ENCODE measurements around the gene TSPAN5. TPM values are rescaled to one million over a fixed set of nuclear protein-coding genes. Genes with fewer than 3 reads are reported as not detected.

Gene TSPAN5
- total and polyA plus RNA-seq, 9 of the 15 experiments (the other 6 are each of a cell fraction or from before 2014, with no cell fraction given): 0.58 to 6.6 (median 0.73) TPM

GRCh38 chr4:98467627-98468072, 190.8 kb downstream of the TSPAN5 start (continued):
- TF ChIP-seq, protein P1, sequence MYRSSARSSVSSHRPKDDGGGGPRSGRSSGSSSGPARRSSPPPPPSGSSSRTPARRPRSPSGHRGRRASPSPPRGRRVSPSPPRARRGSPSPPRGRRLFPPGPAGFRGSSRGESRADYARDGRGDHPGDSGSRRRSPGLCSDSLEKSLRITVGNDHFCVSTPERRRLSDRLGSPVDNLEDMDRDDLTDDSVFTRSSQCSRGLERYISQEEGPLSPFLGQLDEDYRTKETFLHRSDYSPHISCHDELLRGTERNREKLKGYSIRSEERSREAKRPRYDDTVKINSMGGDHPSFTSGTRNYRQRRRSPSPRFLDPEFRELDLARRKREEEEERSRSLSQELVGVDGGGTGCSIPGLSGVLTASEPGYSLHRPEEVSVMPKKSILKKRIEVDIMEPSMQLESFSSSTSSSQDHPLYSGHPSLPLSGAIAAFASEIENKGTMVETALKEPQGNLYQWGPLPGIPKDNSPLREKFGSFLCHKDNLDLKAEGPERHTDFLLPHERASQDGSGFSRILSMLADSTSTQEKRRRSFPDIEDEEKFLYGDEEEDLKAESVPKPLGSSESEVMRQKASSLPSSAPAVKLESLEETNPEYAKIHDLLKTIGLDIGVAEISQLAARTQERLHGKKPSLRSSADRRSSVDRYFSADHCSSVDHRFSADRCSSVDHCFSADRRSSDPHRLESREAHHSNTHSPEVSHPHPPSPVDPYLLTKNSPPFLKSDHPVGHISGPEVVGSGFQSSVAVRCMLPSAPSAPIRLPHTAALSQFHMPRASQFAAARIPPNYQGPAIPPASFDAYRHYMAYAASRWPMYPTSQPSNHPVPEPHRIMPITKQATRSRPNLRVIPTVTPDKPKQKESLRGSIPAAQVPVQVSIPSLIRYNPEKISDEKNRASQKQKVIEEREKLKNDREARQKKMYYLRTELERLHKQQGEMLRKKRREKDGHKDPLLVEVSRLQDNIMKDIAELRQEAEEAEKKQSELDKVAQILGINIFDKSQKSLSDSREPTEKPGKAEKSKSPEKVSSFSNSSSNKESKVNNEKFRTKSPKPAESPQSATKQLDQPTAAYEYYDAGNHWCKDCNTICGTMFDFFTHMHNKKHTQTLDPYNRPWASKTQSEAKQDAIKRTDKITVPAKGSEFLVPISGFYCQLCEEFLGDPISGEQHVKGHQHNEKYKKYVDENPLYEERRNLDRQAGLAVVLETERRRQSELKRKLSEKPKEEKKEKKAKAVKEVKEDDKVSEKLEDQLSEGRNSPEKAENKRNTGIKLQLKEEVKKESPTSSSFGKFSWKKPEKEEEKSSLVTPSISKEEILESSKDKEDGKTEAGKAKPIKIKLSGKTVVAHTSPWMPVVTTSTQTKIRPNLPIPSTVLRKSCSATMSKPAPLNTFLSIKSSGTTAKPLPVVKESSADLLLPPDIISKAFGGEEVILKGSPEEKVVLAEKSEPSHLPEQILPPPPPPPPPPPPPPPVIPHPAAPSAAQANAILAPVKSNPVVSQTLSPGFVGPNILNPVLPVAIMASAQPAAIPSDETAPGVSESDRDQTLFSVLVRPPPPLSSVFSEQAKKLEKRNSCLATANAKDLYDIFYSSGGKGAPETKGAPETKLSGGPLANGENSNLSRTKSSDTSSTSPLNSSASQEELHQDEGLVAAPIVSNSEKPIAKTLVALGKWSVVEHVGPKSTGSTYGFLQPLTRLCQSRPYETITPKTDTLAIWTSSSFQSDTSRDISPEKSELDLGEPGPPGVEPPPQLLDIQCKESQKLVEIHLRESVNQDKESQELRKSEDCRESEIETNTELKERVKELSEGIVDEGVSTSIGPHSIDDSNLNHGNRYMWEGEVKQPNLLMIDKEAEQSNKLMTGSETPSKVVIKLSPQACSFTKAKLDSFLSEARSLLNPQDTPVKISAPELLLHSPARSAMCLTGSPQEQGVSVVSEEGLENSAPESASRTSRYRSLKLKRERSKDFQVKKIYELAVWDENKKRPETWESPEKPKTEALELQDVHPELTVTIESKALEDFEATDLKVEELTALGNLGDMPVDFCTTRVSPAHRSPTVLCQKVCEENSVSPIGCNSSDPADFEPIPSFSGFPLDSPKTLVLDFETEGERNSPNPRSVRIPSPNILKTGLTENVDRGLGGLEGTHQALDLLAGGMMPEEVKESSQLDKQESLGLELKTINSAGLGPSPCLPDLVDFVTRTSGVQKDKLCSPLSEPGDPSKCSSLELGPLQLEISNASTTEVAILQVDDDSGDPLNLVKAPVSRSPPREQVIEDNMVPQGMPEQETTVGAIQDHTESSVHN (IDR thresholded peaks at IDR 0.05; ENCODE audit: borderline replicate concordance in 1 of 2, low read depth in 1 of 2): no peak
- peak; percentile 51; the same call in 1 of the 2 replicates for TF ChIP-seq CTBP1 (IDR thresholded peaks at IDR 0.05; ENCODE audit: borderline replicate concordance)
- no peak for TF ChIP-seq ZNF121 (CRISPR knock-in tag; conservative IDR thresholded peaks at IDR 0.05)
- TF ChIP-seq, protein P2, sequence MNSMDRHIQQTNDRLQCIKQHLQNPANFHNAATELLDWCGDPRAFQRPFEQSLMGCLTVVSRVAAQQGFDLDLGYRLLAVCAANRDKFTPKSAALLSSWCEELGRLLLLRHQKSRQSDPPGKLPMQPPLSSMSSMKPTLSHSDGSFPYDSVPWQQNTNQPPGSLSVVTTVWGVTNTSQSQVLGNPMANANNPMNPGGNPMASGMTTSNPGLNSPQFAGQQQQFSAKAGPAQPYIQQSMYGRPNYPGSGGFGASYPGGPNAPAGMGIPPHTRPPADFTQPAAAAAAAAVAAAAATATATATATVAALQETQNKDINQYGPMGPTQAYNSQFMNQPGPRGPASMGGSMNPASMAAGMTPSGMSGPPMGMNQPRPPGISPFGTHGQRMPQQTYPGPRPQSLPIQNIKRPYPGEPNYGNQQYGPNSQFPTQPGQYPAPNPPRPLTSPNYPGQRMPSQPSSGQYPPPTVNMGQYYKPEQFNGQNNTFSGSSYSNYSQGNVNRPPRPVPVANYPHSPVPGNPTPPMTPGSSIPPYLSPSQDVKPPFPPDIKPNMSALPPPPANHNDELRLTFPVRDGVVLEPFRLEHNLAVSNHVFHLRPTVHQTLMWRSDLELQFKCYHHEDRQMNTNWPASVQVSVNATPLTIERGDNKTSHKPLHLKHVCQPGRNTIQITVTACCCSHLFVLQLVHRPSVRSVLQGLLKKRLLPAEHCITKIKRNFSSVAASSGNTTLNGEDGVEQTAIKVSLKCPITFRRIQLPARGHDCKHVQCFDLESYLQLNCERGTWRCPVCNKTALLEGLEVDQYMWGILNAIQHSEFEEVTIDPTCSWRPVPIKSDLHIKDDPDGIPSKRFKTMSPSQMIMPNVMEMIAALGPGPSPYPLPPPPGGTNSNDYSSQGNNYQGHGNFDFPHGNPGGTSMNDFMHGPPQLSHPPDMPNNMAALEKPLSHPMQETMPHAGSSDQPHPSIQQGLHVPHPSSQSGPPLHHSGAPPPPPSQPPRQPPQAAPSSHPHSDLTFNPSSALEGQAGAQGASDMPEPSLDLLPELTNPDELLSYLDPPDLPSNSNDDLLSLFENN (IDR thresholded peaks at IDR 0.05; ENCODE audit: low read depth in 2 of 2, low read length in 2 of 2): no peak
- TF ChIP-seq ZNF778 (CRISPR knock-in tag; IDR thresholded peaks at IDR 0.05): no peak
- no peak for TF ChIP-seq YBX1 (IDR thresholded peaks at IDR 0.05)
- no peak for TF ChIP-seq SIX5 (IDR thresholded peaks at IDR 0.05; ENCODE audit: borderline replicate concordance in 1 of 2, insufficient read depth in 1 of 2, low read depth in 1 of 2, low read length in 2 of 2)
- TF ChIP-seq NCOA4 (IDR thresholded peaks at IDR 0.05; ENCODE audit: partially characterized antibody): no peak
- peak; percentile 61; the same call in 1 of the 2 replicates for TF ChIP-seq JUND (IDR thresholded peaks at IDR 0.05; ENCODE audit: borderline replicate concordance, low read depth, low read length)
- no peak; the same call in 2 of the 3 replicates for TF ChIP-seq JUND (tag; IDR thresholded peaks at IDR 0.05; ENCODE audit: borderline replicate concordance, low read depth, low read length)
- no peak for TF ChIP-seq THRB (CRISPR knock-in tag; conservative IDR thresholded peaks at IDR 0.05)
- TF ChIP-seq RFX5 (IDR thresholded peaks at IDR 0.05; ENCODE audit: low read depth, low read length): no peak
- TF ChIP-seq PPARD (CRISPR knock-in tag; IDR thresholded peaks at IDR 0.05): no peak

All from K562 (cell line).